ENCODE data around the gene PIM3.

PIM3 gene

DNA sequence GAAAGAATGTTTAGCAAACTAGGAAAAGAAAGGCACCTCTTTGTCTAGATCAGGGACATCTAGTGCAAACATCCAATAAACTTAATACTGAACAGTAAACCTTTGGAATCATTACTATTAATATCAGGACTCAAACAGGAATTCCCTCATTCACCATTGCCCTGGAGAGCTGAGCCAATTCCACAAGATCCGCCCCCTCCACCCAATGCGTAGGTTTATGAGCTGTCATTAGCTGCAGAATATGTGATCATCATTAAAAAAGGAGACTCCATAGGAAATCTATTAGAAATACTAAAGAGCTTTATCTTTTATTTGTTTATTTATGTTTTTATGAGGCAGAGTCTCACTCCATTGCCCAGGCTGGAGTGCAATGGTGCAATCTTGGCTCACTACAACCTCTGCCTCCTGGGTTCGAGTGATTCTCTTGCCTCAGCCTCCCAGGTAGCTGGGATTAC, 46.5 kb downstream of the PIM3 start:
- no peak for DNase-seq (ENCODE audit: low read depth)

DNA sequence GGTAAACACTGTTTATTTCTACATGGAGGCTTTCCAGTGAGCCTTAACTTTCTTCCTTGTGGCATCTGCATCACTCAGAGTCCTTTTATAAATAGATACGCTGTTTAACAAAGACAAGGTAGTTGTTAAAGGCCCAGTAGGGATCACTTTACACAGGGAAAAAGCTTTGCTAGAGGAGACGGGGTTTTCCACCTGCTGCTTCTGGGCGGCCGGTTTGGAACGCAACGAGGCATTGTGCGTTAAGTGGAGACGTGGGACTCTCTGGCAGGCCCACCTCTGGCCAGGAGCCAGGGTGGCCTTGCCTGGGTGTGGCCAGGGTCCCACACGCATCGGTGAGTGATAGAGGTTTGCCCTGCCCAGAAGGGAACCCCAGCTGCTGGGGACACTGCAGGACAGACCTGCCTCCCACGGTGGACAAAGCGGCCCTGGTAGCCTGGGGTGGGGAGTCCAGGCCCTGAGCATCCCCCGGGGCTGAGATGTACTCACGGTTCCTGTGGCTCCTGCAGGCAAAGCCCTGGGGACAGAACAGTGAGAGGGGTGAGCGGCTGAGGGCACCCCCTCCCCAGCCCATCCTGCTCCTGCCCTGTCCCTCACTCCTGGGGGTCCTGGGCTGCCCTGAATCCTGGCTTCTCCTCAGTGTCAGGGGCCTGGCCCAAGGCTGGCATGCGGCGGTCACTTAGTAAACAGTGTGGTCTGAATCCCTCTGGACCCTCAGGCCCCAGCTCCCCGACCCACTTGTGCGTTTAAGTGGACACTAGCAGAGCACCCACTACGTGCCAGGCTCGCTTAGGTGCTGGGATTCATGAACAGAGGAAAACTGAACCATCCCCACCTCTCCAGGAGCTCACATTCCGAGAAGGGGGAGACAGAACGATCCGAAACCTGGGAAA, 47.8 kb downstream of the PIM3 start:
- no peak for DNase-seq (ENCODE audit: low read depth)

DNA sequence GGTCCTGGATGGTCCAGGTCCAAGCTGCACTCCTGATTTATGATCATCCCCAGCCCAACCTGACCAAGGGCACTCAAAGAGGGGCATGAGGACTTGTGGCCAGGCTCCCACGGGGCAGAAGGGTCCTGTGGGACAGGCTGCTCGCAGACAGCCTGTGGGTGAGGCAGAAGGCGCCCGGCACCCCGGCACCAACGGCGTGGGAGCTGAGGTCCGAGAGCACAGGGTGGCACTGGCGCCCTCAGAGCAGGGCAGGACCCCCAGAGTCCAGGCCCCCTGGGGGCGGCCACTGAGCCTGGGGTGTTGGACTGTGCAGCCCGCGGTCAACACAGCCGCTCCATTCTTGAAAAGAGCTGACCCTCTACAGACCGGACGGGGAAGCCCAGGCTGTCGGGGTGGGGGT, 48.7 kb downstream of the PIM3 start:
- no peak for DNase-seq (ENCODE audit: low read depth)

DNA sequence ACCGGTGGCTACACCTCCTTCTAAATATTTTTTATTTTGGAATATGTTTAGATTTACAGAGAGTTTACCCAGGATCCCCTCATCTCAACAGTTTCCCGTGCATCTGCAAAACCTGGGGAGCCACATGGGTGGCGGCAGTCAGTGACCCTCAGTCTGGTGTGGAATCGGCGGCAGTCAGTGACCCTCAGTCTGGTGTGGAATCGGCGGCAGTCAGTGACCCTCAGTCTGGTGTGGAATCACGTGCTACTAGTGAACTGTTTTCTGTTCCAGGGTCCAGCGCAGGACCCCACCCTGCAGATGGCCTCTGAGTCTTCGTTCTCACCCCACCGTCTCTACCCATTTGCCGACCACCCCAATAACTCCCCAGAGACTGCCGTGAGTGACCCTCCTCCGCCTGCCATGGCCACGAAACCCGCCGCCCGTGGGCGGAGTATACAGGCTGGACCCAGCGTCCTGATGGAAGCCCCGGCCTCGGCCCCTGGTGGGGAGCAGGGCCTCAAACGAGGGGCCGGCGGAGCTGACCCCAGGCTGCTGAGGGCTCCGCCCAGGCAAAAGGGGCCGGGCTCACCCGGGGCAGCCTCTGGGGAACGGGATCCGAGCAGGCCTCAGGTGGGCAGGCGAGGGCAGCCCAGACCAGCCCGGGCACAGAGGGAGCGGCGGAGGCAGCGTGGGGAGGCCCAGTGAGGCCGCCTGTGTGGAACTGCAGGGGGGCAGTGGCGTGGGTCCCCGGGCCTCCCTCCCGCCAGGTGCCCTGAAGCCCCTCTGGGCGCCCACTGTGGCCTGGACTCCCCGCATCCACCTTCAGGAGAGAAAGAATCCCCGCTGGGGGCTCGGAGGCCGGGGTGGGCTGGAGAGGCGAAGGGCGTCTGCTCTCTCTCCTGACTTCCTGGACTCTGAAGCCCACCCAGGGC, 49.4 kb downstream of the PIM3 start:
- DNase-seq (ENCODE audit: low read depth), result no peak

DNA sequence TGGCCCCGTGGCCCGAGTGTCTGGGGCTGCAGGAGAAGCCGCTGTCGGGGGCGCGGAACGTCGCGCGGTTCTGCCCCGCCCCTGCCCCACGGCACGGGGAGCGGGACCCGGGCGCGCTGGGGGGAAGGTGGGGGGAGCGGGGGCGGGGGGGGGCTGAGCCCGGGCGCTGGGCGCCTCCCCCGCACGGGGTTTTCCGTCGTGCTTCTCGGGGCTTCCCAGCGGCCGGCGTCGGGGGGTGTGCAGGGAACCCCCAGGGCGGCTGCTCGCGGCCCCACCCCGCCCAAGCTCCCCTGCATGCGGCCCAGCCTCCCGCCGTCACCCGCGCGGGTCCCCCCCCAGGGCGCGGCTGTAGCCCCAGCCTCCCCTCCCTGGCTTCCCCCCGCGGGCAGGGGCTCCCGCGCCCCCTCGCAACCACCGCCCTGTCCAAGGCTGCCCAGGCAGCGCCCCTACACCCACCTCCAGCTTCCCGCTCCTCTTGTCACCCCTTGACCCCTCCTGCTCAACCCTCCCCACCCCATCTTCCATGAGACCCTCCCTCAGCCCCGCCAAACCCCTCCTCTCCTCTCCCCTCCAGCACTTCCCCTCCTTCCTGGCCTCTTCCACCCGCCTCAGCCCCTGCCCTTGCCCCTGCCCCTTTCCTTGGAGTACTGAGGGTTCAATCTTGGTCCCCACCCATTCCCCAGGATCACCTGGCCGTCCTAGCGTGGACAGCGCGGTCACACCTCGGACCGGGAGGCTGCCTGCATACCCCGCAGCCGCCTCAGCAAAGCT, 50.3 kb downstream of the PIM3 start:
- DNase-seq (ENCODE audit: low read depth), result no peak

DNA sequence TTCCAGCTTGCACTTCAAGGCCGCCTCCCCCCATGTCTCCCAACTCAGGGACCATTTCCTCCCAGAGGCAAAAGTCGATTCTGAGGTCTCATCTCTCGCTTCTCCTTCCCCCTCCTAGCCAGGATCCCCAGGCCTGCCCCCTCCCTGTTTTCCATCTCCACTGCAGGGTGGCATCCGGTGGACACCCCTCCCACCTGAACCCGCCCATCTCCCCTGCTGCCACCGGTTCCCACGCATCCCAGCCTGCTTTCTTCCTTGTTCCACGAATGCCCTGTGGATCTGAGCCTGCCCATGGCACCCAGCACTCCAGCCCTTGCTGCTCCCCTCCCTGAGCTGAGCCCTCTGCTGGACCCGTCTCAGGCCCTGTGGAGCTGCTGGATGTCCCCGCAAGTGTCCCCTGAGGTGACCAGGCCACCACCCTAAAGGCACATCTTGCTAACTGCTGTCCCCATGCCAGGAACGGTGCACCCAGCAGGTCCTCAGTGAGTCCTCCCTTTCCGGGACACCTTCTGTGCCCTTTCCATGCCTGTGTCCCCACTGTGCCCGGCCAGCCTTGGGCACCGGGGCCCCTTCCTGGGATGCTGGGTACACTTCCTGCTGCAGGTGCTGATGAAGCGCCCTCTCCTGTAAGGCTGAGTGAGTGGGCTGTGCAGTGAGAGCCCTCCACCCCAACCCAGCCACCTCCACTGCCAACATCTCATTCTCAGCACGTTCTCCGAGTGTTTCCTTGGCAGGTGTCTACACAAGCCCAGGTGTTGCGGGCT, 51.1 kb downstream of the PIM3 start:
- no peak for DNase-seq (ENCODE audit: low read depth)

DNA sequence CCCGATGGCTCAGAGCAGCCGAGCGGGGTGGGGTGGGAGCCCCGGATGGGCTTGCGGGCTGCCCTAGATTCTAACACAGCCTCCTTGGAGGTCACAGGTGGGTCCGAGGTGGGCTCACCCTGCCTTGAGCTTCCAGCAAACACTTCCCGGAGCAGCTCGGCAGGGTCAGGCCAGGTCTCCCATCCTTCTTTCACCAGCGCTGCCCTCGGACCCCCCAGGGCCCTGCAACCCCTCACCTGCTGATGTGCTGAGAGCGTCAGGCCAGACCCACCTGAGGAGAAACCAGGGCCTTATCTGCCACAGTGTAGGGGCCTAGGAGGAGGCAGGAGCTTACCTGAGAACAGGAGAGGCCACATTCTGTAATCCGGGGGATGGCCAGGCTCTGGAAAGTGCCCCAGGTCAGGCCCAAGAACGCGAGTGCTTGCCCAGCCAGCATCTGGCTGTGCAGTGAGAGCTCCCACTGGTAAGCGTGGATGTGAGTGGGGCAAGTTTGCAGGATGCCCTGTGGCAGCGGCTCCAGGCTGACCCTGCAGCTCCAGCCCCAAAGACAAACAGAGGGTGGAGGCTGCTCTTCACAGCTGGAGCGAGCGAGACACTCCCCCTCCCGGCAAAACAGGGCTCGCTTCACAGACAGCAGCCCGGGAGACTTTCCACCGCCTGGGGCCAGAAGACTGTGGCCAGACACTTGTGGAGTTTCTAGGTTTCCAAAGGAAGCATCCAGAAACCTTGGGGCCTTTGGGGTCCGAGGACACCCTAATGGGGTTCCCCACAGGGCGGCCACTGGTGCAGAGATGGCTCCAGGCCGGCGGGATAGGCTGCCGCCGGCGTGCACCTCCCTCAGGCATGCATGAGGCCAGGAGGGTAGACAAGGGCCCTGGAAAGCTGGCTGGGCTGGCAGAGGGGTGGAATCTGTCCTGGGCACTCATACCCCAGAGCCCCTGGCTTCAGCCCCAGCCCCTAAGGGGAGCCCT, 51.9 kb downstream of the PIM3 start, which contains the start of gene IL17REL:
IL17REL (minus strand) TSS at position 555 of the 971 bp plus-strand sequence; CDS start at position 436, 119 bp downstream.
- DNase-seq (ENCODE audit: low read depth), result peak; percentile 34

Data from EH (cell line).